Cardiac ventricle fibroblast (primary cell): ENCODE data around the gene NCF2. TPM values are rescaled to one million over a fixed set of nuclear protein-coding genes. Genes with fewer than 3 reads are reported as not detected.

ENCODE experiments used
- total RNA-seq: library from RNA; depleted of rRNA; stranded (reverse); fragments of >200 nt; gene quantifications from 2 replicates; pipeline ENCODE4 v1.2.3, GENCODE V29; 2015

The NCF2 gene
- not detected in 2 replicates for total RNA-seq

GRCh38 chr1:183590244-183591191, at the start of gene NCF2:
Gene NCF2, minus strand, starts transcription at chr1:183590459. Its CDS starts 130 bp downstream, at chr1:183590329.

GRCh38 chr1:183635606-183636333, 45.5 kb upstream of the NCF2 start, which contains the start of gene ARPC5:
Gene ARPC5, minus strand, starts transcription at chr1:183635783. Its CDS starts 124 bp downstream, at chr1:183635659.

Other genes starting within 250 kb of the NCF2 start
- 7.9 and 8.0 TPM in 2 replicates for gene NMNAT2, start 172.1 kb downstream of the NCF2 start, total RNA-seq
- 22.3 and 28.9 TPM in 2 replicates for gene SMG7, start 118.0 kb downstream of the NCF2 start, total RNA-seq
- gene ARPC5, start 45.3 kb upstream of the NCF2 start, total RNA-seq = 75.8 and 90.8 TPM in 2 replicates
- gene APOBEC4, start 62.9 kb upstream of the NCF2 start, total RNA-seq = not detected in 2 replicates
- 15.5 and 18.8 TPM in 2 replicates for gene RGL1, start 214.7 kb upstream of the NCF2 start, total RNA-seq